Left lobe of liver (tissue), 2 donors: ENCODE measurements around the gene PALMD. TPM values are rescaled to one million over a fixed set of nuclear protein-coding genes. Genes with fewer than 3 reads are reported as not detected.
A peak's percentile ranks its signal among the peaks of the same experiment; 100 is the strongest.

ENCODE experiments used
- ATAC-seq: fragments of 200-7000 bp; cut with Tn5 transposase; one replicate; pipeline ENCODE4 v1.9.1; 2020; ENCODE audit warnings: mild to moderate bottlenecking, moderate library complexity
- DNase-seq: peaks from one replicate; pipeline ENCODE4 v3.0.0-alpha.2; 2020; ENCODE audit warnings: low spot score
- total RNA-seq: library from RNA; stranded (reverse); gene quantifications from one replicate; pipeline ENCODE4 v1.2.1, GENCODE V29; 2021
- donor health status: DM: no; HTN: no; CAD: no; lungs with moderate emphysema.
- donor health status: DM: no; HTN: yes; CAD: no.

Gene PALMD
- total RNA-seq, 1 donor from 2014 or later: 17.1 TPM

GRCh38 chr1:99634971-99635624 lies 10.8 kb upstream of the PALMD start:
- DNase-seq: no peak
- ATAC-seq: no peak

- DNase-seq (no peak), ATAC-seq (no peak)
Observed at GRCh38 chr1:99635664-99636063, 10.2 kb upstream of the PALMD start.

- no peak for ATAC-seq
Observed at GRCh38 chr1:99636647-99637175, 9.2 kb upstream of the PALMD start.

GRCh38 chr1:99638853-99639252 lies 7.1 kb upstream of the PALMD start:
- ATAC-seq (no peak), DNase-seq (no peak)

More at GRCh38 chr1:99636647-99637175, 9.2 kb upstream of the PALMD start:
- no peak for DNase-seq

- DNase-seq (no peak), ATAC-seq (peak; percentile 78)
Observed at GRCh38 chr1:99639408-99639807, 6.5 kb upstream of the PALMD start.

- no peak for DNase-seq
- no peak for ATAC-seq
Observed at GRCh38 chr1:99639945-99640344, 6.0 kb upstream of the PALMD start.

- no peak for ATAC-seq
Observed at GRCh38 chr1:99640672-99641071, 5.2 kb upstream of the PALMD start.

GRCh38 chr1:99641558-99641957 lies 4.4 kb upstream of the PALMD start:
- no peak for ATAC-seq

More at GRCh38 chr1:99640672-99641071, 5.2 kb upstream of the PALMD start:
- no peak for DNase-seq

GRCh38 chr1:99642053-99642452 lies 3.9 kb upstream of the PALMD start:
- DNase-seq (no peak), ATAC-seq (no peak)

More at GRCh38 chr1:99641558-99641957, 4.4 kb upstream of the PALMD start:
- DNase-seq: no peak

- ATAC-seq: no peak
- DNase-seq: no peak
Observed at GRCh38 chr1:99643021-99643779, 2.7 kb upstream of the PALMD start.

- ATAC-seq: no peak
Observed at GRCh38 chr1:99644279-99645004, 1.5 kb upstream of the PALMD start.

GRCh38 chr1:99645203-99645602 lies 710 bp upstream of the PALMD start:
- peak; percentile 53 for ATAC-seq

More at GRCh38 chr1:99644279-99645004, 1.5 kb upstream of the PALMD start:
- no peak for DNase-seq

GRCh38 chr1:99646868-99647267 lies 955 bp downstream of the PALMD start:
- no peak for ATAC-seq
- no peak for DNase-seq

More at GRCh38 chr1:99645203-99645602, 710 bp upstream of the PALMD start:
- DNase-seq: peak; percentile 80

GRCh38 chr1:99647490-99647889 lies 1.6 kb downstream of the PALMD start:
- DNase-seq: no peak
- ATAC-seq: peak; percentile 59

- ATAC-seq: peak; percentile 77
- peak; percentile 70 for DNase-seq
Observed at GRCh38 chr1:99648107-99648506, 2.2 kb downstream of the PALMD start.

- ATAC-seq: peak; percentile 5
Observed at GRCh38 chr1:99650030-99650429, 4.1 kb downstream of the PALMD start.

GRCh38 chr1:99650773-99651437 lies 5.0 kb downstream of the PALMD start:
- no peak for DNase-seq
- no peak for ATAC-seq

More at GRCh38 chr1:99650030-99650429, 4.1 kb downstream of the PALMD start:
- no peak for DNase-seq

- ATAC-seq (no peak), DNase-seq (no peak)
Observed at GRCh38 chr1:99652881-99653281, 7.0 kb downstream of the PALMD start.

- no peak for DNase-seq
- ATAC-seq: no peak
Observed at GRCh38 chr1:99655376-99655775, 9.5 kb downstream of the PALMD start.

- ATAC-seq (peak; percentile 33), DNase-seq (no peak)
Observed at GRCh38 chr1:99656701-99657100, 10.8 kb downstream of the PALMD start.
